GM21737 (cell line): ENCODE data around the gene SLC51A.
"Not testable (repeated sequence)": the region's sequence is repeated elsewhere in the genome, so short reads cannot be mapped to it uniquely, and the experiment has no call there.

Experiments used
- ATAC-seq: cut with Tn5 transposase; IDR thresholded peaks from one replicate; pipeline ENCODE4 v1.9.1; 2021; ENCODE audit warnings: mild to moderate bottlenecking, moderate library complexity; ENCODE audit not compliant: unreplicated experiment

The SLC51A gene

GRCh38 chr3:196193133-196193735 is 23.1 kb upstream of the SLC51A start:
- no peak for ATAC-seq

GRCh38 chr3:196193736-196194541 is 22.4 kb upstream of the SLC51A start:
- no peak for ATAC-seq

GRCh38 chr3:196194542-196194915 is 21.8 kb upstream of the SLC51A start:
- ATAC-seq, result no peak

- ATAC-seq, result no peak
Observed at GRCh38 chr3:196195664-196196265, 20.6 kb upstream of the SLC51A start.

GRCh38 chr3:196197524-196197923 is 18.8 kb upstream of the SLC51A start:
- no peak for ATAC-seq

GRCh38 chr3:196198081-196198675 is 18.2 kb upstream of the SLC51A start:
- ATAC-seq, result no peak

GRCh38 chr3:196198771-196199753 is 17.3 kb upstream of the SLC51A start:
- ATAC-seq, result no peak

GRCh38 chr3:196202516-196202970 is 13.8 kb upstream of the SLC51A start:
- ATAC-seq, result no peak

- no peak for ATAC-seq
Observed at GRCh38 chr3:196203846-196204245, 12.5 kb upstream of the SLC51A start.

- not testable (repeated sequence) for ATAC-seq
Observed at GRCh38 chr3:196205442-196206205, 10.7 kb upstream of the SLC51A start.

GRCh38 chr3:196207159-196207832 is 9.0 kb upstream of the SLC51A start:
- ATAC-seq, result no peak

- no peak for ATAC-seq
Observed at GRCh38 chr3:196207833-196208607, 8.3 kb upstream of the SLC51A start.

- no peak for ATAC-seq
Observed at GRCh38 chr3:196208942-196209695, 7.2 kb upstream of the SLC51A start.

- ATAC-seq, result not testable (repeated sequence)
Observed at GRCh38 chr3:196209944-196210672, 6.2 kb upstream of the SLC51A start.

- no peak for ATAC-seq
Observed at GRCh38 chr3:196210673-196211556, 5.4 kb upstream of the SLC51A start, which contains the start of gene ZDHHC19. TSS of gene ZDHHC19 (minus strand) at chr3:196211400. CDS start at chr3:196211315, 85 bp downstream.
